ENCODE results near the gene MCRIP2. TPM values are rescaled to one million over a fixed set of nuclear protein-coding genes. Genes with fewer than 3 reads are reported as not detected.

MCRIP2 gene
- total RNA-seq, 1 donor from 2014 or later: 2.9 TPM

- H3K4me3 Mint-ChIP-seq (ENCODE audit: unreplicated experiment): no peak overlapping the region
- peaks cover 3% of the 10 kb centered on the region for H3K4me1 Mint-ChIP-seq (ENCODE audit: unreplicated experiment)
- no peaks in the 10 kb centered on the region for H3K9me3 Mint-ChIP-seq (ENCODE audit: unreplicated experiment)
- DNase-seq (ENCODE audit: low spot score): no peak
- no peak for TF ChIP-seq CTCF (IDR thresholded peaks at IDR 0.05; ENCODE audit: unreplicated experiment)
- peaks cover 28% of the 10 kb centered on the region for H3K27me3 Mint-ChIP-seq (ENCODE audit: unreplicated experiment)
- H3K36me3 Mint-ChIP-seq (ENCODE audit: low read depth, unreplicated experiment): no peaks in the 10 kb centered on the region
- no peak overlapping the region for H3K27ac Mint-ChIP-seq (ENCODE audit: unreplicated experiment)
These were observed 51.7 kb downstream of the MCRIP2 start for GRCh38 chr16:693364-693763.

DNA sequence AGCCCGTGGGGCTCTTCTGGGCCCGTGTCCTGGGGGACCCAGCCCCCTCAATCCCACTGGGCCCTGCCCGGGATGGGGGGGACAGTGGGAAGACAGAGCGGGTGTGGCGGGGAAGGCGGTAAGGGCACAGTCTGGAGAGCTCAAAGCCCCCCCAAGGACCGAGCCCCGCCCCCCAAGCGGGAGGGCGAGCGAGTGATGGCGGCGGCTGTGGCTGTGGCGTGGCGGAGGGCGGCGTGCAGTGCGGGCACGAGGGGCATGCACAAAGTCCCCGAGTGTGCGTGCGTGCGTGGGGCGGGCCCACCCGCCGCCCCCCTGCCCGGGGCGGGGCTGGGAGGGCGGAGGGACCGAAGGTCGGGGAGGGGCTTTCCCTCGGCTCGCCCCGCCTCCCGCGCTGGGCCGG lies 52.1 kb downstream of the MCRIP2 start:
- H3K4me1 Mint-ChIP-seq (ENCODE audit: unreplicated experiment): peaks cover 3% of the 10 kb centered on the region
- no peaks in the 10 kb centered on the region for H3K36me3 Mint-ChIP-seq (ENCODE audit: low read depth, unreplicated experiment)
- no peak for DNase-seq (ENCODE audit: low spot score)
- H3K27me3 Mint-ChIP-seq (ENCODE audit: unreplicated experiment): peaks cover 27% of the 10 kb centered on the region
- H3K27ac Mint-ChIP-seq (ENCODE audit: unreplicated experiment): no peak overlapping the region
- no peak for TF ChIP-seq CTCF (IDR thresholded peaks at IDR 0.05; ENCODE audit: unreplicated experiment)
- no peaks in the 10 kb centered on the region for H3K9me3 Mint-ChIP-seq (ENCODE audit: unreplicated experiment)
- H3K4me3 Mint-ChIP-seq (ENCODE audit: unreplicated experiment): no peak overlapping the region

DNA sequence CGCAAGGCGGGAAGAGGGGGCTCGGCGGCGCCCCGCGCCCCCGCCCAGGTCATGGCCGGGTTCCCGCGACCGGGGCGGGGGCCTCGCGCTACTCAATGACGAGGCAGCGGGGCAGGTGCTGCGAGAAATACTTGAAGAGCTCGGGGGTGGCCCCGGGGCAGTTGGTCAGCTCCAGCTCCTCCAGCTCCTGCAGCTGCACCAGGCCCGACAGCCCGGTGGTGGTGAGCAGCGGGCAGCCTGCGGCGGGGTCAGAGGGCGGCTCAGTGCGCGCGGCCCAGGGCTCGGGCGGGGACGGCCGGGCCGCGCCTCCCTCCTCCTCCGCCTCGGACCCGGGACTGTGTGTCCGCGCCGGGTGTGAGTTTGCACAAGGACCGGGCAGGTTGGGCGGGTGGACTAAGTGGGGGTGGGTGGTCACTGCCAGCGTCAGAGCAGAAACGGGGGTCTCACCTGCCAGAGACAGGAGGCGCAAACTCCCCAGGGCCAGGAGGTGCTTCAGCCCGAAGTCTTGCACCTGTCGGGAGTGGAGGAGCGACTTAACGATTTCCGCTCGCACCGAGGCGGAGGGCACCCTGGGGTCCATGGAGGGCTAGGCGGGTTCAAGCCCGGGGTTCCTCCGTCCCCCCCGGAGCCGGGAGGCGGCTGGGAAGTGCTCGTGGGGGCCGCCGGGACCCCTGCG lies 52.7 kb downstream of the MCRIP2 start:
- Mint-ChIP-seq H3K4me1 (ENCODE audit: unreplicated experiment) (peaks cover 2% of the 10 kb centered on the region), H3K36me3 (ENCODE audit: low read depth, unreplicated experiment) (no peaks in the 10 kb centered on the region), H3K27me3 (ENCODE audit: unreplicated experiment) (peaks cover 25% of the 10 kb centered on the region), H3K9me3 (ENCODE audit: unreplicated experiment) (no peaks in the 10 kb centered on the region), H3K27ac (ENCODE audit: unreplicated experiment) (no peak overlapping the region), H3K4me3 (ENCODE audit: unreplicated experiment) (no peak overlapping the region)
- TF ChIP-seq CTCF (IDR thresholded peaks at IDR 0.05; ENCODE audit: unreplicated experiment): no peak
- no peak for DNase-seq (ENCODE audit: low spot score)

DNA sequence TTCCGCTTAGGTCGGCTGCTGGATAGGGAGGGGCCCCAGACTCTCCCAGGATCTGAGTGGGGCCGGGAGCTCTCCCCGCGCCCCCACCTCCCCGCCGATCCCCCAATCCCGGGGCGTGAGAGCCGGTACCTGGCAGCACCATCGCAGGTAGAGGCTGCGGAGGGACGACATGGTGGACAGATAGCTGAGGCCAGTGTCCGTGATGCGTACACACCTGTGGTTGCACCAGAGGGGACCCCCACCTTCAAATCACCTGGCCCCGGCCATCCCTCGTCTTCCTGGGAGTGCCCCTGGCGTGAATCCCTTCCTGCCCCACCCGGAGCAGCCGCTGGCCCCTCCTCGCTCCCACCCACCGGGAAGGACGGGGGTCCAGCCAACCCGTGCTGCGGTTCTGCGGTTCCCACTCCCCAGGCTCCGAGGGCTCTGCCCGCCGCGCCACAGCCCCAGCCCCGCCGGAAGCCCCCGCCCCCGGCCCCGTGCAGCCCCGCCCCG lies 53.3 kb downstream of the MCRIP2 start:
- Mint-ChIP-seq H3K4me3 (ENCODE audit: unreplicated experiment) (no peak overlapping the region), H3K27ac (ENCODE audit: unreplicated experiment) (no peak overlapping the region), H3K9me3 (ENCODE audit: unreplicated experiment) (no peaks in the 10 kb centered on the region), H3K4me1 (ENCODE audit: unreplicated experiment) (no peaks in the 10 kb centered on the region), H3K36me3 (ENCODE audit: low read depth, unreplicated experiment) (no peaks in the 10 kb centered on the region), H3K27me3 (ENCODE audit: unreplicated experiment) (peaks cover 25% of the 10 kb centered on the region)
- no peak for DNase-seq (ENCODE audit: low spot score)
- no peak for TF ChIP-seq CTCF (IDR thresholded peaks at IDR 0.05; ENCODE audit: unreplicated experiment)

- DNase-seq (ENCODE audit: low spot score): no peak
These were observed 53.9 kb downstream of the MCRIP2 start for GRCh38 chr16:695355-696089.

More at GRCh38 chr16:695355-696089, 53.9 kb downstream of the MCRIP2 start:
- Mint-ChIP-seq H3K27ac (ENCODE audit: unreplicated experiment) (no peak overlapping the region), H3K9me3 (ENCODE audit: unreplicated experiment) (no peaks in the 10 kb centered on the region), H3K27me3 (ENCODE audit: unreplicated experiment) (peaks cover 25% of the 10 kb centered on the region), H3K4me1 (ENCODE audit: unreplicated experiment) (no peaks in the 10 kb centered on the region), H3K4me3 (ENCODE audit: unreplicated experiment) (no peak overlapping the region), H3K36me3 (ENCODE audit: low read depth, unreplicated experiment) (no peaks in the 10 kb centered on the region)
- TF ChIP-seq CTCF (IDR thresholded peaks at IDR 0.05; ENCODE audit: unreplicated experiment): no peak
